ENCODE data around the gene IFNAR2. TPM values are rescaled to one million over a fixed set of nuclear protein-coding genes. Genes with fewer than 3 reads are reported as not detected.
"Not testable (repeated sequence)": the region's sequence is repeated elsewhere in the genome, so short reads cannot be mapped to it uniquely, and the experiment has no call there.

IFNAR2 gene
- total RNA-seq, 1 donor from 2014 or later, result 44.5 TPM

DNA sequence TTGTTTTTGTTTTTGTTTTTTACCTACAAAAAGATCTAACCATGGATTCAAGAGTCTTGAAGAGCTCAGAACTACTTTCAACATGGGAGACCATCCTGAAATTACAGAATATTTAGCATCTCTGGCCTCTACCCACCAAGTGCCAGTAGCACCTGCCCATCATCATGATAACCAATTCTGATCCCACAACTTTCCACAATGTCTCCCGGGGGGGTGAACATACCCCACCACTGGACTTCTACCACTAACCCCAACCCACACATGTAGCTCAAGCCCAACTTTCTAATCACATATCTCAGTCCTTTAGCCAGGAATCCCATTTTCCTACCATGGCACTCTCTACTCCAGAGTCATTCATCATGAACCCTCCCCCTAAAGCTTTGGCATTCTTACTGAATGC, 15.7 kb upstream of the IFNAR2 start:
- DNase-seq (ENCODE audit: low read depth), result no peak

DNA sequence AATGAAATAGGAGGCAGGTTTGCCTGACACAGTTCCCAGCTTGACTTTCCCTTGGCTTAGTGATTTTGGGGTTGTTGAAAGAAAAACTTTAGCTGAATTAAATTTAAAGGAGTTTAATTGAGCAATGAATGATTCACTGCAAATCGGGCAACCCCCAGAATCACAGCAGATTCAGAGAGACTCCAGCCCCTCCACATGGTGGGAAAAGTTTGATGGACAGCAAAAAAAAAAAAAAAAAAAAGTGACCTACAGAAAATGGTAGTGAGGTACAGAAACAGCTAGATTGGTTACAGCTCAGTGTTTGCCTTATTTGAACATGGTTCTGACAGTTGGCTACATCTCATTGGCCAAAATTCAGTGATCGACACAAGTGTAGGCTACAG, 12.6 kb upstream of the IFNAR2 start:
- DNase-seq (ENCODE audit: low read depth), result no peak

DNA sequence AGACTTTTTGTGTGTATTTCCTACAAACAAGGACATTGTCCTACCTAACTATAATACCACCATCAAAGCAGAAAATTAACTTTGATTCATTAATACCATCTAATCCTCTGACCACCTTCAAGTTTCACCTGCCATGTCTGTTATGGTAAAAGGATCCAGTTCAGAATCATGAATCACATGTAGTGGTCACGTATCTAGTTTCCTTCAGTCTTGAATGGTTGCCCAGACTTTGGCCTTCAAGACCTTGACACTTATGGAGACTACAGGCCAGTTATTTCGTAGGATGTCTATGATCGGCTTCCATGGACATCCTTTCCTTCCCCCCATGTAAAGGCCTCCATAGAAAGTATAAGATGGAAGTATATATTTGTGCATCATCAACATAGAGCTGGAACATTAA, 10.4 kb upstream of the IFNAR2 start:
- no peak for DNase-seq (ENCODE audit: low read depth)

DNA sequence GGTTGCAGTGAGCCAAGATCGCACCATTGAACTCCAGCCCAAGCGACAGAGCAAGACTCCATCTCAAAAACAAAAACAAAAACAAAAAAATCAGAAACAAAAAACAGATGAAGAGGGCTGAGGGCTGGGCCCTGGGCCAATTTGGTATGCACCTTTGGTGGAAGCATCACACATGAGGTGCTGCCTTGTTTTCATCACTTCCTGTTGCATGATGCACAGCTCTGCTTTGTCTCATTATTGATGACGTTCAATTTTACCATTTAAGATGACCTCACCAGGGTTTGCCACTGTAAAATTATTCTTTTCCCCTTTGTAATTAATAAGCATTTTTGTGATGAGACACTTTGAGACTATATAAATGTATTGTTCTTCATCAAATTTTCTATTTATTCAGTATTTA, 9.8 kb upstream of the IFNAR2 start:
- DNase-seq (ENCODE audit: low read depth), result no peak

DNA sequence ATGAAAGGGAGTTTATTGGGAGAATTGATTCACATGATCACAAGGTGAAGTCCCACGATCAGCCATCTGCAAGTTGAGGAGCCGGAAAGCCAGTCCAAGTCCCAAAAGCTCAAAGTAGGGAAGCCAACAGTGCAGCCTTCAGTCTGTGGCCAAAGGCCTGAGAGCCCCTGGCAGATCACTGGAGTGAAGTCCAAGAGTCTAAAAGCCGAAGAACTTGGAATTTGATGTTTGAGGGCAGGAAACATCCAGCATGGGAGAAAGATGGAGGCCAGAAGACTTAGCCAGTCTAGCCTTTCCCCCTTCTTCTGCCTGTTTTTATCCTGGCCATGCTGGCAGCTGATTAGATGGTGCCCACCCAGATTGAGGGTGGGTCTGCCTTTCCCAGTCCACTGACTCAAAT, 4.4 kb upstream of the IFNAR2 start:
- DNase-seq (ENCODE audit: low read depth), result not testable (repeated sequence)

DNA sequence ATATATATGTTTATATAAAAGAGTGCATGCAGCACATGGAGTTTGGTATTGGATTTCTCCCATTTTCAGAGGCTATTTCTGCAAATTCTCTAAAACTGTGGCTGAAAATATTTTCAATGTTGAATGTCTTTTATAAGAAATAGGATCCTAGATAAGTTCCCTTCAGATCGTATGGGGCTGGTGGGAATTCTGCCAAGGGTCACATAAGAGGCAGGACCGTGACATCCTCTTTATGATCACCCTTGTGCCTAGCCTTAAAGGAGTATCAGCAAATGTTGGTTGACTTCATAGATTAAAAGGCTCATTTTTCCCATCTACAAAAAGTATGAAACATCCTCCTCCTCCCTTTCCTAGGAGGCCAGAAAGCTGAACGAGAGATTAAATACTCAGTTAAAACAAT, 1.3 kb upstream of the IFNAR2 start:
- no peak for DNase-seq (ENCODE audit: low read depth)

DNA sequence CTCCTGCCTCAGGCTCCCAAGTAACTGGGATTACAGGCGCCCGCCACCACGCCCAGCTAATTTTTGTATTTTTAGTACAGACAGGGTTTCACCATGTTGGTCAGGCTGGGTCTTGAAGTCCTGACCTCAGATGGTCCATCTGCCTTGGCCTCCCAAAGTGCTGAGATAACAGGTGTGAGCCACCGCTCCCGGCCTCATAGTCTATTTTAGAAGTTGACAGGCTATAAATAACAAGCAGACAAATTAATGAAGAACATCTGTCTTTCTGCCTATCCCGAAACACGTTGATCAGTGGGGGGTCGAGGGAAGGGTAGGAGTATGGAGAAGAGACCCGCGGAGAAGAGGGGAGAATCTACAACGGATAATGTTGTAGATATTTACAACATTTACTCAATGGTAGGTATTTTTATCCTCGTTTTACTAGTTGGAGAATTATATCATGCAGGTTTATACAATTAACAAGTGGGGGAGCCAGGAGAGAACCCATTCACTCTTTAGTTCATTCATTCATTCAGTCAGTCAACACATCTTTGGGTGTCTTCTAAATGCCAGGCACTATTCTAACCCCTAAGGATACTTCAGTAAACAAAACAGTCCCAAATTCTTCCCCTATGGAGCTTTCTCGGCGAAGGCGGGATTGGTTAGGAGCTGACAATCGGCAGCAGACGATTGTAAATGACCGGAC, 497 bp upstream of the IFNAR2 start:
- no peak for DNase-seq (ENCODE audit: low read depth)

DNA sequence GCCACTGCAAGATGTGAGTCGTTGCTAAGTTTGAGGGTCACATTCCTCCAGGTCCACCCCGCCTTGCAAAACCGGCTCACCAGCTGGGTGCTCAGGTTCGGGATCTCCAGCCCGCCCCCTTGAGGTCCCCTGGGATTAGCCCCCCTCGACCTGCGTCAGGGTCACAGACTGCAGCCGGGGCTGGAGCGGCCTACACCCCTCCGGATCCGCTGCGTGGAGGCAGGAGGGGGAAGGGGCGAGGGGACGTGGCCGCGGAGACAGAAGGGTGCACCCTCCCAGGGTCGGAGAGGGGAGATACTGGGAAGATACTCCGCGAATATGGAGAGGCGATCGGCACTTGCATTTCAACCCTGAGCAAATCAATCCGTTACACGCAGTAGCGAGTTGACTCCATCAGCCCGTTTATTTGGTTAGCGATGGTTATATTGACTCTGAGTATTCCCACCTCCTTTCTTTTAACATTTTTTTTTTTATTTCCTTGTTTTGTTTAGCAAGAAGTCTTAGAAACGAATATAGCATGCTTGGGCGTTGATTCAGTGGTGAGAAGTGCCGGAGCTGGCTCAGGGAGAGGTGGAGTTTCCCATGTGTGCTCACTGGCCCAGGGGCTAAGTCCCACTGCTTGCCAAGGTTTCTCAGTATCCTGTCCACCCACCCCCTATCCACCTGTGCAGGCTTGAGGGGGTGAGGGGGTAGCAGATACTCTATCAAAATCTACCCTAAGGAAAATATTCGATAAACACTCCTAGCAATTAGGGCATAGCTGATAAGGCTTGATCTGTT, 997 bp downstream of the IFNAR2 start:
- DNase-seq (ENCODE audit: low read depth), result peak; percentile 90

DNA sequence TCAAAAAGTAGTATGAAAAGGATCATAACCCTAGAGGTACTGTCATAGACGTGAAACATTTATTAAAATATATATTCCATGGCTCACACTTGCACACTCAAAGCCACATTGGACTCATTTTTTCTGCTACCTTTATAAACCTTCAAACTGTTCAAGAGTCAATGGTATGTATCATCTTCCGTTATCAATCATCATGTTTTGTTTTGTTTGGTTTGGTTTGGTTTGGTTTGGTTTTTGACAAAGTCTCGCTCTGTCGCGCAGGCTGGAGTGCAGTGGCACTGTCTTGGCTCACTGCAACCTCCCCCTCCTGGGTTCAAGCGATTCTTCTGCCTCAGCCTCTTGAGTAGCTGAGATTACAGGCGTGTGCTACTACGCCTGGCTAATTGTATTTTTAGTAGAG, 1.8 kb downstream of the IFNAR2 start:
- no peak for DNase-seq (ENCODE audit: low read depth)

DNA sequence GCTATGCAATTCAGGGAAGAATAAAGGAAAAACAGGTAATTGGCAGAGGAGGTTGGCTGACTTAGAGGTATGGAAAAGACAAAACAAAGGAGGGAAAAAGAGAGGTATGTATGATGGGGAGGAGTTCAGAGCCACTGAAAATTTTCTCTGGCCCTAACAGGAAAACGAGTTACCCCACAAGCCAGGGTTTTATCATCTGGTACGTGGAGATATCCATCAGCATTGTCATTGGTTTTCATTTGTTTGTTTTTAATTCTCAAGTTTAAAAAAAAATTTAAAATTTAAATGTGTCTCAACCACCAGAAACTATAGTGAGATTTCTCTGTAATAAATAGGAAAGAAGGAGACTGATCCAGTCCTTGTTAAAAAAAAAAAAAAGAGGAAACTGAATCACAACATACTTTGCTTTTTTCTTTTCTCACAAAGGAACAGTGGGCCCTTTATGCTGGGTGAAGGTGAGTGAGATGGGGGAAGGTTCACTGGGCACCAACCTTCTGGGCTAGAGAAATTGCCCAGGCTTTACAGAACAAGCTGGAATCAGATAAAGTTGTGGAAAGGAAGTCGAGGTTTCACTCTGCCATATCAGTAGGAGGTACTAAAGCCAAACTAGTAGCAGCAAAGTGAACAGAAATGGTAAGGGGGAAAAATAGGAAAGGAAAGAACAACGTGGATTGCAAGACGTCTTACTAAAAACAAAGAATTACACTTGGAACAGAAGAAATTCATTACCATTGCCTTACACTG, 2.7 kb downstream of the IFNAR2 start:
- DNase-seq (ENCODE audit: low read depth), result peak; percentile 40

DNA sequence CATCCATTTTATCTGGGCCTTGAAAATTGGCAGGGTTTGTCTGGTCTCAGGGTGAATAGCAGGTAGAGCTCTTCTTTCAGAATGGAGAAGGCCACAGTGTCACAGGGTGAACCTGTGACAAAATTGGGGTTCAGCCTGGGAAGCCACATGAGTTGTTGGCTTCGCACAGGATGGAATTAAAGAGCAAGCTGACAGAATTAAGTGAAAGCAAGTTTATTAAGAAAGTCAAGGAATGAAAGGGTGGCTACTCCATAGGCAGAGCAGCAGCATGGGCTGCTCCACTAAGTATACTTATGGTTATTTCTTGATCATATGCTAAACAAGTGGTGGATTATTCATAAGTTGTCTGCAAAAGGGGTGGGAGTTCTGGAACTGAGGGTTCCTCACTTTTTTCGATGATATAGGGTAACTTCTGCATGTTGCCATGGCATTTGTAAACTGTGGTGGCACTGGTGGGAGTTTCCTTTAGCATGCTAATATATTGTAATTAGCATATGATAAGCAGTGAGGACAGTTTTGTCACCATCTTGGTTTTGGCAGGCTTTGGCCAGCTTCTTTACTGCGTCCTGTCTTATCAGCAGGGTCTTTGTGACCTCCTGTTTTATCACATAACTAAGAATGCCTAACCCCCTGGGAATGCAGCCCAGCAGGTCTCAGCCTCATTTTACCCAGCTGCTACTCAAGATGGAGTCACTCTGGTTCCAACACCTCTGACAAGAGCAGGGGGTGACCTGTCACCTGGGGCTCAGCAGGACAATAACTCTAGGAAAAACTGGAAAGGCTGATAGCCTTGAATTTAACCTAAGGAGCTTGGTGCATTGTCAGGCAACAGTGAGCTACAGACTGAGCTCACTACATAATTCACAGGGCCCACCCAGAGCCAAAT, 5.1 kb downstream of the IFNAR2 start:
- DNase-seq (ENCODE audit: low read depth), result no peak

DNA sequence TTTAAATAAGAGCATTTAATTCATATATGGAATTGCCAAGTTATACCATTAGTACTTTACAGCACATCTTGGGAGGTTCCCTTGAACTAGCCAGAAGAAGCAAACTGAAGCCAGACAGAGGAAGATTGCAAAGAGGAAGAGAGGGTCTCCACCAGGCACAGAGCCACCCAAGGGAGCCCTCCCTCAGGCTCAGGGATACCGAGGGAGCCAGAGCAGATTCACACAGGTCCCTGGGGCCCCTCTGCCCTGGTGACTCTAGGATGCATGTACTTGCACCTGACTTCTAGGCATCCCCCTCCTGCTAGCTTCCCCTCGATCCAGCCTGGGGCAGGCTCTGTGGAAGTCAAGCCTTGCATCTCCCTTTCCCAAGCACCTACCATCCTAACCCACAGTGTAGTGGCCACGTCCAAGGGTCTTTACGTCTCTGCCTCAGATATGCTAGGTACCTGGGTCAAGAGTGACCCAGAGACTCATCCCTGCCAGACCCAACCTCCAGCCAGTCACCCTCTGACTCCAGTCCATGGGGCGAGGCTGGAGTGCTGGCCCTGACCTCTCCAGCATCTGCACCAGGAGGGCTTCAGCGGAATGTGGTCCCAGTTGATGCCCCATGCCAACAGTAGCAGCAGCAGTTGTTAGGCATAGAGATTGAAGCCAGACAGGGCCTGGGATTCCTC, 6.4 kb downstream of the IFNAR2 start:
- no peak for DNase-seq (ENCODE audit: low read depth)

DNA sequence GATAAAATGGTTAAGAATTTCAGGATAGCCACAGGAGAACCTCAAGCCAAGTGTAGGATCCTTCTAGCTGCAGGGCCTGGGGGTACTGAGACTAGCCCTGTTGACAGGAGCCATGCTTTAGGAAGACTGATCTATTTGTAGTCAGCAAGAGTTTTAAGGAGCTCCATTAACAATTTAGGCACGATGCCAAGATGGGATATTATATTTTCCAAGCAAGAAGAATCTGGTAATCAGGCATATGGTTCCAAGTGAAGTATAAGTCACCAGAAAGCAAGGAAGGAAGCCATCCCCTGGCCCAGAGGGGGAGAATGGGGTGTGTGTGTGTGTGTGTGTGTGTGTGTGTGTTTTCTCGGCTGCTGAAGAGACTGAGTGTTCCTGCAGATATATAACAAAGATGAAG, 7.0 kb downstream of the IFNAR2 start:
- DNase-seq (ENCODE audit: low read depth), result no peak

DNA sequence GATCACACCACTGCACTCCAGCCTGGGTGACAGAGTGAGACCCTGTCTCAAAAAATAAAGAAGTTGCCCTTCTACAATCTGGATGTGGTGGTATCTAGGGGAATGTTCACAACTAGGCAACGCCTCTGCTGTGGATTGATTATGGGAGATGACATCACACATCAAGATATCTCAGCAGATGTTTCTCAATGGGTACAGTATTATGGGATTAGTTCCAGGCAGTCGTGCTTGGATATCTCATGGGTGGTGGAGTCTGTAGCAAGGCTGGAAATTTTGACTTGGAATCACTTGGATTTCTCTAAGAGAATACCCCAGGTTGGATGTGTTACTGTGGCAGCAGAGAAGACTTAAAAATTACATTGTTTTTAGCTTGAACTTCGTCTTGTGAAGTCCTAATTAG, 7.7 kb downstream of the IFNAR2 start:
- no peak for DNase-seq (ENCODE audit: low read depth)

DNA sequence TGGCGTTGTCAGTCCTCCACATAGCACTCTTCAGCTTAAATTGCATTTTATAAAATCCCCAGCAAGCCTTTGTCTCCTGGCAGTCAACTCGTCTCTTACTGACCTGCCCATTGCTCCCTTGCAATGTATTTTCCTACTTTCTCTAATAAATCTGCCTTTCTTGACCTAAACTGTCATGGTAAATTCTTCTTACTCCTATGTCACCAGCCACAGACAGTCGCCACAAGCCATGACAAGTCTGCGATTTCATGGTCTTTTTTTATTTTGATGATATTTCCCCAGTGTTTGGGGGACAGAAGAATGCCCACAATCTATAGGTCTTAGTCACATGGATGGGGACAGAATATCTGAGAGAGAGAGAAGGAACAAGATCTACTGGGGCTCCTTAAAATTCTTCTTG, 8.4 kb downstream of the IFNAR2 start:
- no peak for DNase-seq (ENCODE audit: low read depth)

DNA sequence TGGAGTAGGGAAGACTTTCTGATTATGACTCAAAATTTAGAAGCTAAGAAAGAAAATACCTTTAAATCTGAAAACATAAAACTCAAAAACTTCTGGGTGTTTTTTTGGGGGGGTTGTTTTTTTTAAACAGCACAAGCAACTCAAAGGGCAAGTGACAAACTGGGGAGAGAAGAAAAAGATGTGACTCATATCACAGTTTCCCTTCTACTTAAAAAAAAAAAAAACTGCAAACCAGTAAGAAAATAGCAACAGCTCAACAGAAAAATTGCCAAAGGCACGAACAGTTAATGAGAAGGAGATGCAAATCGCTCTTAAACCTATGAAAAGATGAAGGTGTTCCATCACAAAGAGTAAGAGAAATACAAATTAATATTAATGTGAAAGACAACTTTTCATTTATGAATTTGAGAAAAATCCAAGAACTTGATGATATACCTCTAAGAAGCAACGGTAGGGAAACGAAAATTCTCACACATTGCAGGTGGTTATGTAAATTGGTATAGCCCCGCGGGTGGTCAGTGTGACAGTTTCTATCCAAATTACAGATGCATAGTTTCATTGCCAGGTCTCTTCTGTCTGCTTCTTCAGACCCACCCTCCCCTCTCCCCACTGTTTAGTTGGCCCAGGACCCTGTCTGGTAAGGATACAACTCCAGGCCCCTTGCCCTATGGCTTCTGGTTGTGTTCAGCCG, 9.0 kb downstream of the IFNAR2 start:
- no peak for DNase-seq (ENCODE audit: low read depth)

DNA sequence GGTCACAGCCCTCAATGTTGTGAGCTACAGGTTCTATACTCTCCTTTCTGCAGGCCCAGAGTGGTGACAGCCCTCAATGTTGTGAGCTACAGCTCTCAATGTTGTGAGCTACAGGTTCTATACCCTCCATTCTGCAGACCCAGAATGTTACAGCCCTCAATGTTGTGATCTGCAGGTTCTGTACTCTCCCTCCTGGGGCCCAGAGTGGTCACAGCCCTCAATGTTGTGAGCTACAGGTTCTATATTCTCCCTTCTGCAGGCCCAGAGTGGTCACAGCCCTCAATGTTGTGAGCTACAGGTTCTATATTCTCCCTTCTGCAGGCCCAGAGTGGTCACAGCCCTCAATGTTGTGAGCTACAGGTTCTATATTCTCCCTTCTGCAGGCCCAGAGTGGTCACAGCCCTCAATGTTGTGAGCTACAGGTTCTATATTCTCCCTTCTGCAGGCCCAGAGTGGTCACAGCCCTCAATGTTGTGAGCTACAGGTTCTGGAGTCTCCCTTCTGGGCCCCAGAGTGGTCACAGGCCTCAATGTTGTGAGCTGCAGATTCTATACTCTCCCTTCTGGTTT, 9.9 kb downstream of the IFNAR2 start:
- DNase-seq (ENCODE audit: low read depth), result not testable (repeated sequence)

DNA sequence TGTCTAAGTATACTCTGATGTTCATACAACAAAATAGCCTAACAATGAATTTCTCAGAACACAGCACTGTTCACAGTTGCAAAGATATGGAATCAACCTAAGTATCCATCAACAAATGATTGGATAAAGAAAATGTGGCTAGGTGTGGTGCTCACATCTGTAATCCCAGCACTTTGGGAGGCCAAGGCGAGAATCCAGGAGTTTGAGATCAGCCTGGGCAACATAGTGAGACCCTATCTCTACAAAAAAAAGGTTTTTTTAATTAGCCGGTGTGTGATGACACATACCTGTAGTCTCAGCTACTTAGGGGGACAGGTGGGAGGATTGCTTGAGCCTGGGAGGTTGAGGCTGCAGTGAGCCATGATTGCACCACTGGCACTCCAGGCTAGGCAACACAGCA, 10.7 kb downstream of the IFNAR2 start:
- no peak for DNase-seq (ENCODE audit: low read depth)

DNA sequence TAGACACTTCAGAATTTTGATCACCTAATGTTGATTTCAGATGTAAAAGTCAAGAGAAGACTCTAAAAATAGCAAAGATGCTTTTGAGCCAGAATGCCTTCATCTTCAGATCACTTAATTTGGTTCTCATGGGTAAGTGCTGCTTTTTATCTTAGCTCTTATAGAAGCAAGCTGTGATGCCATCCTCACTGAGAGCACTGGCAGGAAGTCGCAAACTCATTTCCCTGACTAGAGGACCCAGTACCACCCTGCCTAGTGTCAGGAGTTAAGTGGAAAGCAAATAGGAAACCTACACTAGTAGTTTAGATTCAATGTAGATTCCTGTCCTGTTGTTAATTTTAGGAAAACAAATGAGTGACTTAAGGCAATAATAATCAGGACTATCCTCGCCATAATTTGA, 12.1 kb downstream of the IFNAR2 start:
- DNase-seq (ENCODE audit: low read depth), result no peak

DNA sequence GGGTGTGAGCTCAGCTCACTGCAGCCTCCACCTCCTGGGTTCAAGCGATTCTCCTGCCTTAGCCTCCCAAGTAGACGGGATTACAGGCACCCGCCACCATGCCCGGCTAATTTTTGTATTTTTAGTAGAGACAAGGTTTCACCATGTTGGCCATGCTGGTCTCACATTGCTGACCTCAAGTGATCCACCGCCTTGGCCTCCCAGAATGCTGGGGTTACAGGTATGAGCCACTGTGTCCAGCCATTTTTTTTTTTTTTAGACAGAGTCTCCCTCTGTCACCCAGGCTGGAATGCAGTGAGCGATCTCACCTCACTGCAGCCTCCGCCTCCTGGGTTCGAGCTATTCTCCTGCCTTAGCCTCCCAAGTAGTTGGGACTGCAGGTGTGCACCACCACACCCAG, 13.1 kb downstream of the IFNAR2 start:
- DNase-seq (ENCODE audit: low read depth), result not testable (repeated sequence)

Measured in renal cortical epithelial cell (primary cell).